ENCODE results near the gene SNORC.

DNA sequence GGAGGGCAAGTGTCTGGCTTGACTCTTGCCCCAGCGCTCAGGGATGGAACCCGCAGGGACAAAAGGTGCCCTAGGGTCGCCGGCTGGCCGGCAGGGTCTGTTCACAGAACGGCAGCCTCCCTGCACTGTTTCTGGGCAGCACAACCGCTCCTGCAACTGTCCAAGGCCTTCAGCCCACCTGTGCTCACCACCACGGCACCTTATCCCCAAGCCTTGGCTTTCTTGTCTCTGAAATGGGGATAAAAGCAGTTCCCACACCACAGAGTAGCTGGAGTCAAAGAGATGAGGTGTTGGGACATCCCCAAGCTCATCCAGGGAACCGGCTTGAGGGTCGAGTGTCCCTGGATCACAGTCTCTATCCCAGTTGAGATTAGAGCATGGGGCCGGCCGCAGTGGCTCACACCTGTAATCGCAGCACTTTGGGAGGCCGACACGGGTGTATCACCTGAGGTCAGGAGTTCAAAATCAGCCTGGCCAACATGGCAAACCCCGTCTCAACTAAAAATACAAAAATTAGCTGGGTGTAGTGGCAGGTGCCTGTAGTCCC lies 4.7 kb downstream of the SNORC start:
- TF ChIP-seq CTCF (conservative IDR thresholded peaks at IDR 0.05) (no peak), ZFX (IDR thresholded peaks at IDR 0.05) (no peak)
